K562 (cell line): ENCODE measurements around the gene EEPD1.

Experiments used
- ARNT ChIP-seq, 2 experiments: fragments of 450-650 bp; IDR thresholded peaks; 2 replicates each; pipeline ENCODE4 v1.6.1; 2016; ENCODE audit warnings: mild to moderate bottlenecking in 1 of 2
- EGR1 ChIP-seq: fragments of 450-650 bp; conservative IDR thresholded peaks from 2 replicates; pipeline ENCODE4 v1.6.1; 2017; ENCODE audit warnings: mild to moderate bottlenecking
- HDAC1 ChIP-seq, 2 experiments: fragments of 450-650 bp; IDR thresholded peaks; 2 replicates each; pipeline ENCODE4 v1.6.1; 2016 to 2017; ENCODE audit warnings: inconsistent platforms in 1 of 2, mild to moderate bottlenecking in 1 of 2, moderate library complexity in 1 of 2
- MEIS2 ChIP-seq: fragments of 450-650 bp; IDR thresholded peaks from 2 replicates; pipeline ENCODE4 v1.6.1; 2014; ENCODE audit warnings: mild to moderate bottlenecking; ENCODE audit not compliant: partially characterized antibody

- no peak for TF ChIP-seq MEIS2
- TF ChIP-seq HDAC1 (IDR thresholded peaks at IDR 0.05), result no peak
- no peak for TF ChIP-seq EGR1
- no peak for TF ChIP-seq ARNT (IDR thresholded peaks at IDR 0.05)
Measured at GRCh38 chr7:36285276-36285675, 132.2 kb downstream of the EEPD1 start.
